GM12801 (cell line): Measurements from ENCODE around the gene APLP2.

Source experiments
- CTCF ChIP-seq: IDR thresholded peaks from one replicate; pipeline ENCODE4 v1.5.1; 2011; ENCODE audit warnings: control low read depth; ENCODE audit not compliant: insufficient read length; ENCODE audit errors: extremely low read depth

The APLP2 gene

GRCh38 chr11:130112071-130112830, 42.6 kb downstream of the APLP2 start:
- TF ChIP-seq CTCF, result no peak

- no peak for TF ChIP-seq CTCF
These were observed 44.6 kb downstream of the APLP2 start for GRCh38 chr11:130114281-130114680.

GRCh38 chr11:130114726-130115125, 45.0 kb downstream of the APLP2 start:
- no peak for TF ChIP-seq CTCF

GRCh38 chr11:130115218-130115617, 45.5 kb downstream of the APLP2 start:
- no peak for TF ChIP-seq CTCF

- no peak for TF ChIP-seq CTCF
These were observed 48.5 kb downstream of the APLP2 start for GRCh38 chr11:130118165-130118564.

GRCh38 chr11:130118636-130119387, 49.1 kb downstream of the APLP2 start:
- no peak for TF ChIP-seq CTCF

GRCh38 chr11:130120045-130120444, 50.4 kb downstream of the APLP2 start:
- TF ChIP-seq CTCF, result no peak
